Measurements from ENCODE around the gene GPSM1.
"Not testable (repeated sequence)": the region's sequence is repeated elsewhere in the genome, so short reads cannot be mapped to it uniquely, and the experiment has no call there.

The GPSM1 gene

GRCh38 chr9:136347472-136348256 is 20.3 kb downstream of the GPSM1 start:
- DNase-seq: no peak

GRCh38 chr9:136348691-136349090 is 21.4 kb downstream of the GPSM1 start:
- no peak for DNase-seq

- DNase-seq: no peak
These were observed 22.2 kb downstream of the GPSM1 start for GRCh38 chr9:136349546-136349945.

- DNase-seq: no peak
These were observed 24.0 kb downstream of the GPSM1 start for GRCh38 chr9:136351252-136351800.

GRCh38 chr9:136351868-136352267 is 24.5 kb downstream of the GPSM1 start:
- not testable (repeated sequence) for DNase-seq

- DNase-seq: no peak
These were observed 25.3 kb downstream of the GPSM1 start for GRCh38 chr9:136352682-136353081.

GRCh38 chr9:136353088-136353487 is 25.7 kb downstream of the GPSM1 start:
- no peak for DNase-seq

- DNase-seq: no peak
These were observed 26.6 kb downstream of the GPSM1 start for GRCh38 chr9:136353757-136354488.

GRCh38 chr9:136354592-136355085 is 27.3 kb downstream of the GPSM1 start:
- DNase-seq: no peak

- no peak for DNase-seq
These were observed 28.5 kb downstream of the GPSM1 start for GRCh38 chr9:136355616-136356557.

- DNase-seq: no peak
These were observed 29.9 kb downstream of the GPSM1 start for GRCh38 chr9:136357202-136357725.

- DNase-seq: no peak
These were observed 30.7 kb downstream of the GPSM1 start for GRCh38 chr9:136358016-136358415.

- DNase-seq: no peak
These were observed 31.5 kb downstream of the GPSM1 start for GRCh38 chr9:136358888-136359287.

GRCh38 chr9:136359774-136360718 is 32.7 kb downstream of the GPSM1 start:
- no peak for DNase-seq

- DNase-seq: no peak
These were observed 33.9 kb downstream of the GPSM1 start for GRCh38 chr9:136361047-136361753.

GRCh38 chr9:136361754-136362449 is 34.6 kb downstream of the GPSM1 start:
- DNase-seq: no peak

- DNase-seq: no peak
These were observed 35.1 kb downstream of the GPSM1 start for GRCh38 chr9:136362450-136362784.

GRCh38 chr9:136363106-136363948 is 36.0 kb downstream of the GPSM1 start, which contains the start of gene DNLZ:
TSS of gene DNLZ (minus strand) at chr9:136363744. CDS start at chr9:136363714, 30 bp downstream.
- DNase-seq: peak; percentile 92 to 97
